HCT116 (cell line): ENCODE data around the gene OR2Y1.

ENCODE experiments used
- CEBPB ChIP-seq: IDR thresholded peaks from 2 replicates; pipeline ENCODE4 v1.6.1; 2012; ENCODE audit warnings: low read depth
- EZH2phosphoT487 ChIP-seq: fragments of 200-600 bp; IDR thresholded peaks from 2 replicates; pipeline ENCODE4 v1.6.1; 2018; ENCODE audit warnings: antibody characterized with exemption, borderline replicate concordance
- JUND ChIP-seq: IDR thresholded peaks from 2 replicates; pipeline ENCODE4 v1.6.1; 2012
- POLR2A ChIP-seq: IDR thresholded peaks from 2 replicates; pipeline ENCODE4 v1.7.0; 2011; ENCODE audit warnings: borderline replicate concordance; ENCODE audit not compliant: insufficient read depth, insufficient read length; ENCODE audit errors: extremely low read depth
- POLR2AphosphoS5 ChIP-seq: IDR thresholded peaks from 2 replicates; pipeline ENCODE4 v1.6.1; 2011; ENCODE audit warnings: mild to moderate bottlenecking, low read depth, low read length, moderate library complexity
- YY1 ChIP-seq: IDR thresholded peaks from 2 replicates; pipeline ENCODE4 v1.6.1; 2011; ENCODE audit warnings: low read length, low read depth, moderate library complexity, mild to moderate bottlenecking; ENCODE audit not compliant: insufficient replicate concordance; ENCODE audit errors: extremely low read depth
- TF ChIP-seq, protein P1 (sequence below): IDR thresholded peaks from 2 replicates; pipeline ENCODE4 v1.6.1; 2012; ENCODE audit warnings: low read depth
- TF ChIP-seq, protein P2 (sequence below), 3 experiments: fragments of 200-600 bp in 1 of 3; sonication (generic) in 1 of 3; IDR thresholded peaks in 2 of 3; conservative IDR thresholded peaks in 1 of 3; 2 replicates each; pipeline ENCODE4 v1.5.1; 2012 to 2017; ENCODE audit warnings: low read depth in 2 of 3, low read length in 2 of 3, antibody characterized with exemption in 1 of 3, borderline replicate concordance in 1 of 3, control low read depth in 1 of 3, mild to moderate bottlenecking in 1 of 3, mixed read lengths in 1 of 3, mixed run types in 1 of 3, moderate library complexity in 1 of 3; ENCODE audit not compliant: insufficient read depth in 1 of 3
- TF ChIP-seq, protein P3 (sequence below): IDR thresholded peaks from 2 replicates; pipeline ENCODE4 v1.6.1; 2012

DNA sequence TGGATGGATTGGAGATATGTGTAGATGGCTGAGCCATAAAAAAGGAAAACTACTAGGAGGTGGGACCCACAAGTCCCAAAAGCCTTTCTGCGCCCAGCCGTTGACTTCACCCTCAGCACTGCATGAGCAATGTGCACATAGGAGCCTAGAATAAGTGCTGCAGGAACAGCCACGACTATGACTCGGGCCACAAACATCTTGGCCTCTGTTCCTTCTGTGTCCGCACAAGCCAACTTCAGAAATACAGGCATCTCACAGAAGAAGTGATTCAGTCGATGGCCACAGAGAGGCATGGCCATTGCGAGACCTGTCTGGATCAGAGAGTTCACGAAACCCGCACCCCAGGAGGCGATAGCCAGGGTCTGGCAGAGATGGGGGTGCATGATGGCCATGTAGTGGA lies 587 bp downstream of the OR2Y1 start:
- no peak for TF ChIP-seq YY1
- TF ChIP-seq, protein P1, sequence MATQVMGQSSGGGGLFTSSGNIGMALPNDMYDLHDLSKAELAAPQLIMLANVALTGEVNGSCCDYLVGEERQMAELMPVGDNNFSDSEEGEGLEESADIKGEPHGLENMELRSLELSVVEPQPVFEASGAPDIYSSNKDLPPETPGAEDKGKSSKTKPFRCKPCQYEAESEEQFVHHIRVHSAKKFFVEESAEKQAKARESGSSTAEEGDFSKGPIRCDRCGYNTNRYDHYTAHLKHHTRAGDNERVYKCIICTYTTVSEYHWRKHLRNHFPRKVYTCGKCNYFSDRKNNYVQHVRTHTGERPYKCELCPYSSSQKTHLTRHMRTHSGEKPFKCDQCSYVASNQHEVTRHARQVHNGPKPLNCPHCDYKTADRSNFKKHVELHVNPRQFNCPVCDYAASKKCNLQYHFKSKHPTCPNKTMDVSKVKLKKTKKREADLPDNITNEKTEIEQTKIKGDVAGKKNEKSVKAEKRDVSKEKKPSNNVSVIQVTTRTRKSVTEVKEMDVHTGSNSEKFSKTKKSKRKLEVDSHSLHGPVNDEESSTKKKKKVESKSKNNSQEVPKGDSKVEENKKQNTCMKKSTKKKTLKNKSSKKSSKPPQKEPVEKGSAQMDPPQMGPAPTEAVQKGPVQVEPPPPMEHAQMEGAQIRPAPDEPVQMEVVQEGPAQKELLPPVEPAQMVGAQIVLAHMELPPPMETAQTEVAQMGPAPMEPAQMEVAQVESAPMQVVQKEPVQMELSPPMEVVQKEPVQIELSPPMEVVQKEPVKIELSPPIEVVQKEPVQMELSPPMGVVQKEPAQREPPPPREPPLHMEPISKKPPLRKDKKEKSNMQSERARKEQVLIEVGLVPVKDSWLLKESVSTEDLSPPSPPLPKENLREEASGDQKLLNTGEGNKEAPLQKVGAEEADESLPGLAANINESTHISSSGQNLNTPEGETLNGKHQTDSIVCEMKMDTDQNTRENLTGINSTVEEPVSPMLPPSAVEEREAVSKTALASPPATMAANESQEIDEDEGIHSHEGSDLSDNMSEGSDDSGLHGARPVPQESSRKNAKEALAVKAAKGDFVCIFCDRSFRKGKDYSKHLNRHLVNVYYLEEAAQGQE: no peak
- TF ChIP-seq JUND: no peak
- TF ChIP-seq POLR2A: no peak
- TF ChIP-seq POLR2AphosphoS5: no peak
- TF ChIP-seq, protein P2, sequence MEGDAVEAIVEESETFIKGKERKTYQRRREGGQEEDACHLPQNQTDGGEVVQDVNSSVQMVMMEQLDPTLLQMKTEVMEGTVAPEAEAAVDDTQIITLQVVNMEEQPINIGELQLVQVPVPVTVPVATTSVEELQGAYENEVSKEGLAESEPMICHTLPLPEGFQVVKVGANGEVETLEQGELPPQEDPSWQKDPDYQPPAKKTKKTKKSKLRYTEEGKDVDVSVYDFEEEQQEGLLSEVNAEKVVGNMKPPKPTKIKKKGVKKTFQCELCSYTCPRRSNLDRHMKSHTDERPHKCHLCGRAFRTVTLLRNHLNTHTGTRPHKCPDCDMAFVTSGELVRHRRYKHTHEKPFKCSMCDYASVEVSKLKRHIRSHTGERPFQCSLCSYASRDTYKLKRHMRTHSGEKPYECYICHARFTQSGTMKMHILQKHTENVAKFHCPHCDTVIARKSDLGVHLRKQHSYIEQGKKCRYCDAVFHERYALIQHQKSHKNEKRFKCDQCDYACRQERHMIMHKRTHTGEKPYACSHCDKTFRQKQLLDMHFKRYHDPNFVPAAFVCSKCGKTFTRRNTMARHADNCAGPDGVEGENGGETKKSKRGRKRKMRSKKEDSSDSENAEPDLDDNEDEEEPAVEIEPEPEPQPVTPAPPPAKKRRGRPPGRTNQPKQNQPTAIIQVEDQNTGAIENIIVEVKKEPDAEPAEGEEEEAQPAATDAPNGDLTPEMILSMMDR (IDR thresholded peaks at IDR 0.05 in 2 of 3, conservative IDR thresholded peaks at IDR 0.05 in 1 of 3; ENCODE audit: borderline replicate concordance in 1 of 3, insufficient read depth in 1 of 3, low read depth in 2 of 3, low read length in 2 of 3): no peak
- TF ChIP-seq, protein P3, sequence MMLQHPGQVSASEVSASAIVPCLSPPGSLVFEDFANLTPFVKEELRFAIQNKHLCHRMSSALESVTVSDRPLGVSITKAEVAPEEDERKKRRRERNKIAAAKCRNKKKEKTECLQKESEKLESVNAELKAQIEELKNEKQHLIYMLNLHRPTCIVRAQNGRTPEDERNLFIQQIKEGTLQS: no peak
- TF ChIP-seq EZH2phosphoT487: no peak
- no peak for TF ChIP-seq CEBPB
